GM12801 (cell line): ENCODE results near the gene TMC2.

ENCODE experiments used
- TF ChIP-seq, protein P1 (sequence below): IDR thresholded peaks from one replicate; pipeline ENCODE4 v1.5.1; 2011; ENCODE audit warnings: control low read depth; ENCODE audit not compliant: insufficient read length; ENCODE audit errors: extremely low read depth

TMC2 gene

DNA sequence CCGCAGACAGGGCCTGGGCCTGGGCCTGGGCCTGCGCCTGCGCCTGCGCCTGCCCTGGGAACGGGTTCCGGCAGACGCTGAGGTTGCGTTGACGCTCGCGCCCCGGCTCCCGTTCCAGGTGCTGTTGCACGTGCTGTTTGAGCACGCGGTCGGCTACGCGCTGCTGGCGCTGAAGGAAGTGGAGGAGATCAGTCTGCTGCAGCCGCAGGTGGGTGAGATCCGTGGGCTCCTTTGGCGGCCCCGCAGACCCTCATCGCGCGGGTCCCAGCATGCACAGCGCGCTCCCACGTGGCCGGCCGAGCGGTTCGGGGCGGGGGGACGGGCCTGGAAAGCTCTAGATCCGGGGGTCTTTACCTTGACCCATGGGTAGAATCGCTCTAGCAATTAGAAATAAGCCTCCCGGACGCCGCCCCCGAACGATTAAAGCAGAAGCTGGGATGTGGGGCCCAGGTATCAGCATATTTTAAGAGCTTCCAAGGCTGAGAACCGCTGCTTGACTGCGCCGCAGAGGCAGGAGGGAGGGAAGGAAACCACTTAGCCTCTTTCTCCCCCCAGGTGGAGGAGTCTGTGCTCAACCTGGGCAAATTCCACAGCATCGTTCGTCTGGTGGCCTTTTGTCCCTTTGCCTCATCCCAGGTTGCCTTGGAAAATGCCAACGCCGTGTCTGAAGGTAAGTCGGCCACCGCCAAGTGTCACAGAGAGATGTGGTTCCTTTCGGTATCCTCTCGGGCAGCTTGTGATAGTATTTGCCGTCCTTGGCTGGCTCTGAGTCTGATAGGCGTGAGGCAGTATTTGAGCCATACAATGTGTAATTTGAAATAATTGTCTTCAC is 116.6 kb downstream of the TMC2 start:
- TF ChIP-seq, protein P1, sequence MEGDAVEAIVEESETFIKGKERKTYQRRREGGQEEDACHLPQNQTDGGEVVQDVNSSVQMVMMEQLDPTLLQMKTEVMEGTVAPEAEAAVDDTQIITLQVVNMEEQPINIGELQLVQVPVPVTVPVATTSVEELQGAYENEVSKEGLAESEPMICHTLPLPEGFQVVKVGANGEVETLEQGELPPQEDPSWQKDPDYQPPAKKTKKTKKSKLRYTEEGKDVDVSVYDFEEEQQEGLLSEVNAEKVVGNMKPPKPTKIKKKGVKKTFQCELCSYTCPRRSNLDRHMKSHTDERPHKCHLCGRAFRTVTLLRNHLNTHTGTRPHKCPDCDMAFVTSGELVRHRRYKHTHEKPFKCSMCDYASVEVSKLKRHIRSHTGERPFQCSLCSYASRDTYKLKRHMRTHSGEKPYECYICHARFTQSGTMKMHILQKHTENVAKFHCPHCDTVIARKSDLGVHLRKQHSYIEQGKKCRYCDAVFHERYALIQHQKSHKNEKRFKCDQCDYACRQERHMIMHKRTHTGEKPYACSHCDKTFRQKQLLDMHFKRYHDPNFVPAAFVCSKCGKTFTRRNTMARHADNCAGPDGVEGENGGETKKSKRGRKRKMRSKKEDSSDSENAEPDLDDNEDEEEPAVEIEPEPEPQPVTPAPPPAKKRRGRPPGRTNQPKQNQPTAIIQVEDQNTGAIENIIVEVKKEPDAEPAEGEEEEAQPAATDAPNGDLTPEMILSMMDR: no peak

DNA sequence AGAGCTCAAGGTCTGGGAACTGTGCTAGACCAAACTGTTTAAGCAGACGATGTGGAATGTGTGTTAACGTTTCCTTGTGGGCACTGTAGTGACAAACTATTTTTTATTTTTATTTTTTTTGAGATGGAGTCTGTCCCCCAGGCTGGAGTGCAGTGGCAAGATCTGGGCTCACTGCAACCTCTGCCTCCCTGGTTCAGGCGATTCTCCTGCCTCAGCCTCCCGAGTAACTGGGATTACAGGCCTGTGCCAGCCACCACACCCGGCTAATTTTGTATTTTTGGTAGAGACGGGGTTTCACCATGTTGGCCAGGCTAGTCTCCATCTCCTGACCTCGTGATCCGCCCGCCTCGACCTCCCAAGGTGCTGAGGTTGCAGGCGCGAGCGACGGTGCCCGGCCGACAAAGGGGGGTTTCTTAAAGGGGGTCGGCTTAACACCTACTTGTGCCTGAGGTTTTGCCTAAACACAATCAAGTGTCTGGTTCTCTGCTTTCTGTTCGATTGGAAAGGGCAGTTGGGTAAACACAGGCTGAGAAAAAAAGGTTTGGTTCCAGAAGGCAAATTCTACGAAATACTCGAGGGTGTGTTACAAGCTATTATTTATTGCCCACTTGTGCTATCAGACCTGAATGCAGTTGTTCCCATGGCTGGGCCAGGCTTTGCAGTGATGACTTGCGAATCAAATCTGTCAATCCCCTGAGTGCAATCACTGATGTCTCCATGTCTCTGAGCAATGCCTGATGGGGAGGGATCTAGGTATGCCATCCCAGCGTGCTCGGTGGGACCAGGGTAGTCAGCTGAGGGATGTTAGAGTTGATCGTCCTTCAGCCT is 117.4 kb downstream of the TMC2 start:
- TF ChIP-seq, protein P1: no peak

DNA sequence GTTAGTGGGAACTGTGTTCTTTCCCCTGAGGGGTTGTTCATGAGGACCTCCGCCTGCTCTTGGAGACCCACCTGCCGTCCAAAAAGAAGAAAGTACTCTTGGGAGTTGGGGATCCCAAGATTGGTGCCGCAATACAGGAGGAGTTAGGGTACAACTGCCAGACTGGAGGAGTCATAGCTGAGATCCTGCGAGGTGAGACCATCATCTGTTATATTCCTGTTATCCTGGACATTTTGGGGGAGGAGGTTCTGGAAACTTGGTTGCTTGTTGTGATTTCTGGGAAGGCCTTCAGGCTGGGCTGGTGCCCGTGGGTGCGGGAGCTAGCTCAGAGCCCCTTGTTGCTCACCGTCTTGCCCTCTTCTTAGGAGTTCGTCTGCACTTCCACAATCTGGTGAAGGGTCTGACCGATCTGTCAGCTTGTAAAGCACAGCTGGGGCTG is 118.0 kb downstream of the TMC2 start:
- TF ChIP-seq, protein P1: no peak

DNA sequence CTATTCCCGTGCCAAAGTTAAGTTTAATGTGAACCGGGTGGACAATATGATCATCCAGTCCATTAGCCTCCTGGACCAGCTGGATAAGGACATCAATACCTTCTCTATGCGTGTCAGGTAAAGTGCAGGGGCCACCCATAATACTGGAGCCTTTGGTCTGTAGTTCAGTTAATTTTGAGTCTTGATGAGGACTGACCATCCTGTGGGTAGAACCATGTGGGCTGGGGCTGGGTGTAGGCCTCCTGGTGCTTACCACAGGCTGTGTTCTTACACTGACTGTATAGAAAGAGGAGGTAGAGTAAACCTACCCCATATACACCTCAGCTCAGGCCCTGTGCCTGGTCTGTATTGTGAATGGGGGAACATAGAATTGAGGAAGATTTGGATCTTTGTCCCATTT is 118.5 kb downstream of the TMC2 start:
- TF ChIP-seq, protein P1: no peak

DNA sequence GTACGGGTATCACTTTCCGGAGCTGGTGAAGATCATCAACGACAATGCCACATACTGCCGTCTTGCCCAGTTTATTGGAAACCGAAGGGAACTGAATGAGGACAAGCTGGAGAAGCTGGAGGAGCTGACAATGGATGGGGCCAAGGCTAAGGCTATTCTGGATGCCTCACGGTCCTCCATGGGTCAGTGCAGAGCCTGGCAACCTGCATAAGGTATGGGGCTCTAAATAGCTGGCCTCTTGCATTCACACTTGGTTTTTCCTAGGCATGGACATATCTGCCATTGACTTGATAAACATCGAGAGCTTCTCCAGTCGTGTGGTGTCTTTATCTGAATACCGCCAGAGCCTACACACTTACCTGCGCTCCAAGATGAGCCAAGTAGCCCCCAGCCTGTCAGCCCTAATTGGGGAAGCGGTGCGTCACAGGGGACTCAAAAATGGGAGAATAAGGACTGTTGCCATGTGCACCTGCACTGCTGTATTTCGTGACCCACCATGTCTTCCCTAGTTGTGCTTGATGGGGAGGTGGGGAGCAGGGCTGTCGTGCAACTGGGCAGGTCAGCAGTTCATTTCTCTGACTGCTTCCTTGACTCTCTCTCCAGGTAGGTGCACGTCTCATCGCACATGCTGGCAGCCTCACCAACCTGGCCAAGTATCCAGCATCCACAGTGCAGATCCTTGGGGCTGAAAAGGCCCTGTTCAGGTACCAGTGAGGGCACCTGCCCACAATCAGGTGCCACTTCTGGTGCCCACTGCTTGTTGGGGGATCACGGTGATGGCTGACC is 119.2 kb downstream of the TMC2 start:
- TF ChIP-seq, protein P1: no peak

DNA sequence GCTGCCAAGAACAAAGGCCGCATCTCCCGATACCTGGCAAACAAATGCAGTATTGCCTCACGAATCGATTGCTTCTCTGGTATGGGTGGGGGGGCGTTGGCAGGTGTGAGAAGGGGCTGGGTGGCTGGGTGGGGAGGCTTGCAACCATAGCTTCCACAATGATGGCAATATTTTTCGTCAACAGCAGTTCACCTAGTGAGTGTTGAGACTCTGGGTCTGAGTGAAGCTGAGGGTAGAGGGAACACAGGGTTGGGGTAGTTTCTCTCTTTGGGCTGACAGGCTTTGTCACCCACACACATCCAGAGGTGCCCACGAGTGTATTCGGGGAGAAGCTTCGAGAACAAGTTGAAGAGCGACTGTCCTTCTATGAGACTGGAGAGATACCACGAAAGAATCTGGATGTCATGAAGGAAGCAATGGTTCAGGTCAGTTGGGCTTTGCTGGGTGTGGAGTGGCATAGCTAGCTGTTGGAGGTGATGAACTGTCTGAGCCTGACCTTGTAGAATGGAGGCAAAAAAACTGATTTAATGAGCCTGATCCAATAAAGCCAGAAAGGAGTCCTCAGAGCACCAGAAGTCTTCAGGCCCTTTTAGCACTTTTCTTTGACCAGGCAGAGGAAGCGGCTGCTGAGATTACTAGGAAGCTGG is 120.2 kb downstream of the TMC2 start:
- TF ChIP-seq, protein P1: no peak
